ENCODE data around the gene TBC1D24.
A peak's percentile ranks its signal among the peaks of the same experiment; 100 is the strongest.

TBC1D24 gene

DNA sequence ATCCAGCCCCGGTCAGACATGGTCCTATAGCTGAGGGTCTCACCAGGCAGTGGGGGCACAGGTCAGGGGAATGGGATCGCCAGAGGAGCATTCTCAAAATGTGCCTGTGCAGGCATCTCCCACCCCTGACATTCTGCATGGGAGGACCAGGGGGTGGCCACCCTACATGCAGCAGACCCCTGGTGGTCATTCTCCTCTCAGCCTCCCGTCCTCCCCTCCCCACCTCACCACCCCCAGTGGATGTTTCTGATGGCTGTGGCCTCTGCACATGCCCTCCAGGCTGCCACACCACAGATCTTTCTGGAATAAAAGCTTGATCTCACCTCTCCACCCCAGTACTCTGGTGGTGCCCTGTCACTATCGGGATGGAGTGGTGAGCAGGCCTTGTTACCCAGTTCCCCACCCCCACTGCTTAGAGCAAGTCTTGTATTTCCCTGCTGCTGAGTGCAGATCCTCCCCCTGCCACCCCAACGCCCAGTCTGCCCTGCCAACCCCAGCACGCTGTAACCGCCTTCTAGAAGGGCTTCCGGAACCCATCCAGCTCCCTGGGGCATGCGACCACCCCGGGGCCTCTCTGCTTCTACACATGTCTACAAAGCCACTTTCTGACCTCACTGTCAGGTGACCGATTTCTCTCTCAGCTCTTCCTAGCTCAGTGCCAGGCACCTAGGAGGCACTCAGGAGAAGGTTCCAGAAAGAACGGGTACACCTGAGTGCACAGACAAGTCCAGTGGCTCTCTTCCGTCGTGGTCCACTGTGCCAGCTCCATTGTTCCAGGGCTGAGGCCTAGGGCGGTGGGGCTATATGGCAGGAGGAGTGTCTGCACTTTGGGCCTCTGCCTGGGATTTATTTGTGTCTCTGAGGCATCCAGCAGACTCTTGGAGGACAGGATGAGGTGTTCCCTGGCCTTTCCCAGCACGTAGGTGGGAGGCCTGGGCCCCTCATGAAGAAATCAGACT, 9.3 kb downstream of the TBC1D24 start:
- DNase-seq, result no peak

DNA sequence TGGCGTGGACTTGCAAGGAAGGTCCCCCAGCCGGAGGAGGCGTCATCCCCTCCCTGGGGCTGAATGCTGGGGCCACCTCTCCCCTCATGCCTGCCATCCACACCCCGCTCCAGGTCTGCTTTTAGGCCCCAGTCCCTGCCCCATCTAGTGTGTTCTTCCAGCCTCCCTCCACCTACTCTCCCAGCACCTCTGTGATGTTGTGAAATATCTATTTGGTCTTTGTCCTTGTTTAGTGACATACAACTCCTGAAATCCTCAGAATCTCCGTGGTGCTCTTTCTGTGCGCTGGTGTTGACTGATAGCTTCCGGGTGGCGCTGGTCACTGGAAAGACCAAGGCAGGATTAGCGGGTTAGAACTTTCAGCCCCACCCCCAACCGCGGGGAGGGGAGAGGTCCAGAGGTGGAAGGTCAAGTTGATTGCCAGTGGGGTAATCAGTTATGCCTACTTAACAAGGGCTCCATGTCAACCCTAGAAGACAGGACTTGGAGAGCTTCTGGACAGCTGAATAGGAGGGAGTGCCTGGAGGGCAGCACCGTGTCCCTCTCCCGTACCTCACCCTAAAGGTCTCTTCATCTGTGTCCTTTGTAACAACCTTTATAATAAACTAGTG, 10.1 kb downstream of the TBC1D24 start:
- no peak for DNase-seq

- DNase-seq, result no peak
Observed at GRCh38 chr16:2485811-2486507, 11.0 kb downstream of the TBC1D24 start.

DNA sequence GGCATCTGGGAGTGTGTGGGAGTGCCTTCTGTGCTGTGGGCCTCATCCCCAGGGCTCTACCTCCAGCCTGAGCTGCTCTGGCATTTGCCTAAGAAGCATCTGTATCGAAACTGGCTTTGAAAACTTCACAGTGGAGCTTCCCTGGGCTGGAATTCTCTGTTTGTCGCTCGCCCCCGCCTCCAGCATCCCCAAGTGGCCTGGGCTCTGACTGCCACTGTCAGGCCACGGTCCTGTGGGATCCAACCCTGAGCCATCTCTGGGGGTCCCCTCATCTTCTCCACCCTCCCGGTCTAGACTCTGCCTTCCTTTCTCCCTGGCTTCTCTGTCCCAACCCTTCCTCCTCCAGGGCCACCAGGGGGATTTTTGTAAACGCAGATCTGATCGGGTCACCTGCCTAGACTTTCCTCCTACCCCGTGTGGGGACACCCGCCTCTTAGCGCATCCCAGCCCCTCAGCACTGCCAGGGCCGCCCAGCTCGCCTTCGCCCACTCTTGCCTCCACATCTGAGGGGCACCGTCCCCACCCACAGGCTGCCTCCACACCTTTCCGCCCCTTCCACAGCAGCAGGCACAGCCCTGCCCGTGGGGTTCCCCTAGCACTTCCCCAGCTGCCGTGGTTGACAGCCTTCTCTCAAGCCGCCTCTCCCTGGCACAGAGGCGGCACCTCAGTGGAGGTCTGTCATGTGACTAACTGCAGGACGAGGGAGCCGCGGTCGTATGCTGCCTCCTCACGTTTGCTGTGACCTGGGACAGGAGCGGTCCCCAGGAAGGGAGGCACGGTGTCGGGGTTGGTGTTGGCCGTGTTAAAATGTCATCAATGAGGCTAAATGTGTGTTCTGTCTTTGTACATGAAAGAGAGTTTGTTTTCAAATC, 12.0 kb downstream of the TBC1D24 start:
- peak; percentile 68 for DNase-seq

DNA sequence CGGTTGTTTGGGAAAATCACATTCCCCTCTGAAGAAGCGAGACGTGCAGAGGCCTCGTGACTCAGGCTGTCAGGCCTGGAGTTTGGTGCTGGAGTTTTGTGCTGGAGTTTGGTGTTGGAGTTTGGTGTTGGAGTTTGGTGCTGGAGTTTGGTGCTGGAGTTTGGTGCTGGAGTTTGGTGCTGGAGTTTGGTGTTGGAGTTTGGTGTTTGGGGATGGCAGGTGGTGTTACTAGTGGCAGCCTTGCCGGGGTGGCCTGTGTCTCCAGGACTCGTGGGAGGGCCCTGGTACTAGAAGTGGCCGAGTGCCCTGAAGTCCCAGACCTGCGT, 12.6 kb downstream of the TBC1D24 start:
- no peak for DNase-seq

DNA sequence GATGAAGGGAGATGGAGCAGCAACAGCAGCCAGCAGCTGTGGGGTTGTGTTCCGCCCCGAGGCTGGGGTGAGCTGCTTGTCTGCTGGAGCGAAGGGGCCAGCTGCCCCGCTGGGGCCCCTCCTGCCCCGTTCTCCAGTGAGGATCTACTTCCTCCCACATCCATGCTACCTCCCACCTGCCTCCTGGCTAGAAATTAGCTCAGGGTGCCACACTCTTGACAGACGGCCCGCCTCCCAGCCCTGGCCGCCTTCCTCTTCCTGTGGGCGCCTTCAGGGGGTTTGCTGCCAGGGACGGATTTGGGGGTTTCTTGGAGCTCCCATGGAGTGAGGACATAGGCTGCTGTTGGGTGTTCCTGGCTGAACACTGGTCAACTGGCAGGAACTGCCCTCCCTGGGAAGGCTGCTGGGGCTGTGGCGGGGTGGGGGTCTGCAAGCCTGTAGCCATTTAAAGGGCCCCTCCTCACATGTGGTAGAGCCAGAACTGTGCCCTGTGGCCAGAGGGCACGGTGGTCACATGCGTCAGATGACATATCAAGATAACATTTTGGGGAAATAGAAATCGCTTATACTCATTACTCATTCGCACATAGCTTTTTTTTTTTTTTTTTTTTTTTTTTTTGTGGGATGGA, 13.1 kb downstream of the TBC1D24 start:
- DNase-seq, result no peak

- DNase-seq, result no peak
Observed at GRCh38 chr16:2489581-2489980, 14.7 kb downstream of the TBC1D24 start.

DNA sequence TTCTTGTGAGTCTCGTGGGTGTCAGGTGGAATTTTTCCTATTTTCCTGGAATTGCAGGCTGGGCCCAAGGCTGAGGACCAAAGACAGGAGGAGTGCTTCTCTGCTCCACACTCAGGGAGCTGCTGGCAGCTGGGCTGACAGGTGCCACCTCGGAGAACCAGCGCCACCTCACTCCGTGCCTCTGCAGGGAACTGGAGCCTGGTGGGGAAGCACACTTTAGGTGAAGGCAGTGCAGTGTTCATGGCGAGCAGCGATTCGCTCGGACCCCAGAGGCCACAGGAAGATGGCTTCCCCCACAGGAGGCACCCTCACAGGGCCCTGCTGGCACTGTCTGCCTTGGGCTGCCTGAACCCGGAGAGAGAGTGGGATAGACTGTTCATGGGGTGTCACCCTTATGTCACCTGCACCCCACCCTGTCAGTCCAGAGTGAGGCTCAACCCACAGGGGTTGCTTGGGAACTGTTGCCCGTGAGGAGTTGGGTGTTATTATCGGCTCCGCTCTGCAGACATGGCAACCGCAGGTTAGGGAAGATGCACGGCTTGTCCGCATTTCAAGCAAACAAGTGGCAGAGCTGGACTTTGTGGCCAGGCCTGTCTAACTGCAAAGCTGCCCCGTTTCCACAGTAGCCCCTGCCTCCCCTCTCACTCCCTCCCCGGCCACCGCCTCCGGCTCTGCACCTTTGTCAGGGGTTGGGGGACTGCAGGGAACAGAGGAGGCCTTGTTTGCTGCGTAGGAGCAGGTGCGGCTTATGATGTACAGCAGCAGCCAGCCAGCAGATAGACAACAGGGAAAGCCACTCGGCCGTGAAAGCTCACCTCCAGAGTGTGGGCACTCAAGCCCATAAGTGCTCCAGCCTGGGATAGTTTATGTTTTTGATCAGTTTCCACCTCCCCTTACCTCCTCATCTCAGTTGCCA, 15.5 kb downstream of the TBC1D24 start:
- no peak for DNase-seq

DNA sequence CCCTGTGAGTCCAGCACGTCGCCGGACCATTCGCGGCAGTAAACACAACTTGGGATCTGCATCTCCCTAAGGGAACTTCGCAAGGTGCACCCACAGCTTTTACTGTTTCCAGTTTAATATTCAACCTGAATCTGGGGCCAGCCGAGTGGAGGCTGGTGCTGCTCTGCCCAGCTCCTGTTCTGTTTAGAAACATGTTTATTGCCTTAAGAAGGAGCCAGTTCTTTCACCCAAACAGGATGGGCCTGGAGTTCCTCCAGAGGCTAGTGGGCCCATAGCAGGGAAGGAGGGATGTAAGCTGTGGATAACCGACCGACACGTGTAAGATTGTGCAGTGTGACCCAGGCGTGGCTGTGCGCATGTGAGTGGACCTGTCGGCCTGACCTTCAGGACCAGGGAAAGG, 17.4 kb downstream of the TBC1D24 start:
- no peak for DNase-seq

DNA sequence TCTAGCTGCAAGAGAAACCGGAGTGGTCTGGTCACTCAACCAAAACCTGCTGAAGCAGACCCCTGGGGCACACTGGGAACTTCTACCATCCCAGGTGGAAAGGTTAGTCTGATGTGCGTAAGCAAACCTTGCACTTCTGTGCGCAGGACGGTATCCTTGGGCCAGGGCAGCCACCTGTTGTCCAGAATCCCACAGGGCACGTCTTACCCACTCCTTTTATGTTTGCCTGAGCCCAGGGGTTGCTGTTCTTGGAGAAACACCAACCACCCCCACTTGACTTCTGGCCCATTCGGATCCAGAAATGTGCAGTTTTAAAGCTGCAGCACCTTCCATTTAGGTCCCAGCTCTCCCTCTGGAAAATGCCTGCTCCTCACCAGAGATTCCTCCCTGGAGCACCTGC, 18.7 kb downstream of the TBC1D24 start:
- no peak for DNase-seq

DNA sequence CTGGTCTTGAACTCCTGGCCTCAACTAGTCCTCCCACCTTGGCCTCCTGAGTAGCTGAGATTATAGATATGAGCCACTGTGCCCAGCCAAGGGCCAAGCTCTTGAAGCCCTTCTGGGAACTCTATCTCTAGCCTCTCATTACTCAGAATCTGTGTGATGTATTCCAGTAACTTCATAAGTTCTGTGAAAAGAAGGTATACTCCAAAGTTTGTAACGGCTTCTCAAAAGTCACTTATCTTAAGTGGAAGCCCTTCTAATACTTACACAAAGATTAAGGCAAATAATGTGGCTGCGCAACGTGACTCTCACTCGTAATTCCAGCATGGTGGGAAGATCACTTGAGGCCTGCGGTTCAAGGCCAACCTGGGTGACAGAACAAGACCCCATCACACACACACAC, 19.7 kb downstream of the TBC1D24 start:
- no peak for DNase-seq

GRCh38 chr16:2495041-2495440, 20.1 kb downstream of the TBC1D24 start:
- DNase-seq, result no peak

DNA sequence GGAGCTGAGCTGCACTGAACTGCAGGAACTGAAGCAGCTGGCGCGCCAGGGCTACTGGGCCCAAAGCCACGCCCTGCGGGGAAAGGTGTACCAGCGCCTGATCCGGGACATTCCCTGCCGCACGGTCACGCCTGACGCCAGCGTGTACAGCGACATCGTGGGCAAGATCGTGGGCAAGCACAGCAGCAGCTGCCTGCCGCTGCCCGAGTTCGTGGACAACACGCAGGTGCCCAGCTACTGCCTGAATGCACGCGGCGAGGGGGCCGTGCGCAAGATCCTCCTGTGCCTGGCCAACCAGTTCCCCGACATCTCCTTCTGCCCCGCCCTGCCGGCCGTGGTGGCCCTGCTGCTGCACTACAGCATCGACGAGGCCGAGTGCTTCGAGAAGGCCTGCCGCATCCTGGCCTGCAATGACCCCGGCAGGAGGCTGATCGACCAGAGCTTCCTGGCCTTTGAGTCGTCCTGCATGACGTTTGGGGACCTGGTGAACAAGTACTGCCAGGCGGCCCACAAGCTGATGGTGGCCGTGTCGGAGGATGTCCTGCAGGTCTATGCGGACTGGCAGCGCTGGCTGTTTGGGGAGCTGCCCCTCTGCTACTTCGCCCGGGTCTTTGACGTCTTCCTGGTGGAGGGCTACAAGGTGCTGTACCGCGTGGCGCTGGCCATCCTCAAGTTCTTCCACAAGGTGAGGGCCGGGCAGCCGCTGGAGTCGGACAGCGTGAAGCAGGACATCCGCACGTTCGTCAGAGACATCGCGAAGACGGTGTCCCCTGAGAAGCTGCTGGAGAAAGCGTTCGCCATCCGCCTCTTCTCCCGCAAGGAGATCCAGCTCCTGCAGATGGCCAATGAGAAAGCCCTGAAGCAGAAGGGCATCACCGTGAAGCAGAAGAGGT, 21.5 kb downstream of the TBC1D24 start:
- DNase-seq, result no peak

DNA sequence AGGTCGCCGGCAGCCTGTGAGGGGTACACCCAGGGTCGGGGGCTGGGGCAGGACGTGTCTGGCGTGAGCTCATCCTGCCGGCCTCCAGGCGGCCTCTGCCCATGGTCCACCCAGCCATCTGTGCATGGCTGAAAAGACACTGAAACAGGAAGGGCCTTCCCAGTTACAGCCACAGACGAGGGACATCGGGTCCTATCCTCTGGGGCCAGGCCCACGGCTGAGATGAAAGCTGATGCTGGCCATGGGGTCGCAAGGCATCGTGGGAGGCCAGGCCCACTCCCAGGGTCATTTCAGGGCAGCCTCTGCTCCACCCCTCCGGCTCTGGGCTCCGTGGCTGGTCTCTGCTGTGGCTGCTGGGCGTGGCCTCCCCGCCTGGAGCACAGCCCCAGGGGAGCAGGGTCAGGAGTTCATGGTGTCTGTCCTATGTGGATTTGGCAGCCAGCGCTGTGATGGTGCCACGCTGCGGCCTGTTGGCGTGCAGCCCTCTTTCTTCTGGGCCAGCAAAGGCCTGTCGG, 22.2 kb downstream of the TBC1D24 start:
- no peak for DNase-seq

GRCh38 chr16:2497695-2498484, 23.0 kb downstream of the TBC1D24 start:
- DNase-seq, result no peak

- DNase-seq, result no peak
Observed at GRCh38 chr16:2498531-2499253, 23.8 kb downstream of the TBC1D24 start.

DNA sequence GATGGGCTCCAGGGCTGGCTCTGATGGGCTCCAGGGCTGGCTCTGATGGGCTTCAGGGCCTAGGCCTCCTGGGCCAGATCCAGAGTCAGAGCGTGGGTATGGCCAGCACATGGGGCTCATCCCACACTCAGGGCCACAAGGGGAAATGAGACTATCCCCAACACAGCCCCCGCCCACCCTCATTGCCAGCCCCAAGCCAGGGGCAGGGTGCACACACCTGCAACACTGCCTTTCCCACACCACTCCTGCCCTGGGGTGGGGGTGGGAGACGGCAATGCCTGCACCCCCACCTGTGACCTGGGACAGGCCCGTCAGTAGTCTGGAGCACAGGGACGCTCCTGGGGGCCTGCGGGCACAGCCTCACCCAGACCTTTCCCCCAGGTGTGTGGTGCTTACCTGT, 24.5 kb downstream of the TBC1D24 start:
- DNase-seq, result no peak

DNA sequence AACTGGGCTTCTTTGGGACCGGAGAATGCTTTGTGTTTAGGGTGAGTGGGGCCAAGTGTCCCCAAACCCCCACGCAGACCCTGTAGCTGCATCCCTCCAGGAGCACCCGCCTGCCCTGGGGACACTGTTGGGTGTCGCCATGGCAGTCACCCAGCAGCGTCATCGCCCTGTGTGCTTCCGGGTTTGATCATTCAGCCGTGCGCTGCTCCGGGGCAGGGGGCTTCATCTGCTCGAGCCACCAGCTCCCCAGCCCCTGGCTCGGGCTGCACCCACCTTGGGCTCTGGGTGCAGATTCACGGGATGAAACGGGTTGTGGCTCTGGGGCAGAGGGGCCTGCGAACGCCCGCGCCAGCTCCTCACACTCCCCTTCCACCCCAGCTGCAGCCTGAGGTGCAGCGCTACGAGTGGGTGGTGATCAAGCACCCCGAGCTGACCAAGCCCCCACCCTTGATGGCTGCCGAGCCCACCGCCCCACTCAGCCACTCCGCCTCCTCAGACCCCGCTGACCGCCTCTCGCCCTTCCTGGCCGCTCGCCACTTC, 25.0 kb downstream of the TBC1D24 start:
- DNase-seq, result no peak
